ENCODE results near the gene RGL3. TPM values are rescaled to one million over a fixed set of nuclear protein-coding genes. Genes with fewer than 3 reads are reported as not detected.

Gene RGL3
- total and polyA plus RNA-seq, 8 donors, result 22.3 to 170 (median 39.8) TPM

GRCh38 chr19:11420429-11421370, 1.6 kb upstream of the RGL3 start:
- 37 to 39% methylated on average over 44 to 46 of the region's 46 CpGs for WGBS, 2 donors
- peak in 2 of 6 donors; percentile 43 to 67 for DNase-seq
- no peak for ATAC-seq
- Histone ChIP-seq H3K4me3 (peak overlapping the region in 1 of 4 donors; percentile 31), H3K36me3 (no peaks in the 10 kb centered on the region), H3K27ac (no peak overlapping the region), H3K9me3 (no peaks in the 10 kb centered on the region), H3K27me3 (no peaks in the 10 kb centered on the region), H3K4me1 (peaks cover 0 to 6% (median 0%) of the 10 kb centered on the region in 3 donors)
- intact Hi-C loops (cut with DNase I), result no loop called here
- FAIRE-seq, result no peak
- TF ChIP-seq, protein P1, sequence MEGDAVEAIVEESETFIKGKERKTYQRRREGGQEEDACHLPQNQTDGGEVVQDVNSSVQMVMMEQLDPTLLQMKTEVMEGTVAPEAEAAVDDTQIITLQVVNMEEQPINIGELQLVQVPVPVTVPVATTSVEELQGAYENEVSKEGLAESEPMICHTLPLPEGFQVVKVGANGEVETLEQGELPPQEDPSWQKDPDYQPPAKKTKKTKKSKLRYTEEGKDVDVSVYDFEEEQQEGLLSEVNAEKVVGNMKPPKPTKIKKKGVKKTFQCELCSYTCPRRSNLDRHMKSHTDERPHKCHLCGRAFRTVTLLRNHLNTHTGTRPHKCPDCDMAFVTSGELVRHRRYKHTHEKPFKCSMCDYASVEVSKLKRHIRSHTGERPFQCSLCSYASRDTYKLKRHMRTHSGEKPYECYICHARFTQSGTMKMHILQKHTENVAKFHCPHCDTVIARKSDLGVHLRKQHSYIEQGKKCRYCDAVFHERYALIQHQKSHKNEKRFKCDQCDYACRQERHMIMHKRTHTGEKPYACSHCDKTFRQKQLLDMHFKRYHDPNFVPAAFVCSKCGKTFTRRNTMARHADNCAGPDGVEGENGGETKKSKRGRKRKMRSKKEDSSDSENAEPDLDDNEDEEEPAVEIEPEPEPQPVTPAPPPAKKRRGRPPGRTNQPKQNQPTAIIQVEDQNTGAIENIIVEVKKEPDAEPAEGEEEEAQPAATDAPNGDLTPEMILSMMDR (IDR thresholded peaks at IDR 0.05), result no peak

DNA sequence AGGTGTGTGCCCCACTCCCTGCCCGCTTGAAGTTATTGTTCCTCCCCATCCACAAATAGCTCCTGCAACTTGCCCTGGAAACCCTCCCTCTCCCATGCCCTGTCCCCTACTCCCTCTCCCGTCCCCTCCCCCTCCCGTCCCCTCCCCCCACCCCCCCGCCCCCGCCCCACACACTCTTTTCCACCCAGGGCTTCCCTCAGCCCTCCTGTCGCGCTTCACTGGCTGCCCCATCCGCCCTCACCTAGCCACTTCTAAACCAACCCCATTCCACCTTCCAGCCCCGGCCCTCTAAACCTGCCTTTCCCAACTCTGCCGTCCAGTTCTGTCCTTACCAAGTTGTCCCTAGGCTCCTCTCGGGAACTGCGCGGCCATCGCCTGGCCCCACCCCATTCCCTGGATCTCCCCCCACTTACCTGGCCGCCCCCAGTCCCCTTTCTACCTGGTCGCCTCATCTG, 993 bp downstream of the RGL3 start:
- WGBS, 2 donors, result 6 to 10% methylated on average over 9 to 12 of the region's 16 CpGs
- Histone ChIP-seq H3K4me1 (peaks cover 0 to 6% (median 0%) of the 10 kb centered on the region in 3 donors), H3K27me3 (no peaks in the 10 kb centered on the region), H3K27ac (peak overlapping the region in 3 of 4 donors; percentile 76 to 88 (median 77)), H3K9me3 (no peaks in the 10 kb centered on the region), H3K36me3 (no peaks in the 10 kb centered on the region), H3K4me3 (peak overlapping the region; percentile 27 to 76 (median 64))
- peak in 3 of 4 donors; percentile 1 to 5 (median 3) for ATAC-seq
- DNase-seq, result no peak
- TF ChIP-seq, protein P1 (IDR thresholded peaks at IDR 0.05), result no peak
- FAIRE-seq, result no peak
- intact Hi-C loops (cut with DNase I), result no loop called here

- DNase-seq (no peak), ATAC-seq (no peak), FAIRE-seq (no peak)
- no peak overlapping the region for H3K27ac ChIP-seq
- H3K36me3 ChIP-seq, result no peaks in the 10 kb centered on the region
- H3K9me3 ChIP-seq, result no peaks in the 10 kb centered on the region
- H3K27me3 ChIP-seq, result no peaks in the 10 kb centered on the region
- WGBS, 2 donors, result 95% methylated on average over 17 of the region's 17 CpGs
- H3K4me1 ChIP-seq, result peaks cover 0 to 2% (median 0%) of the 10 kb centered on the region in 3 donors
- intact Hi-C loops (cut with DNase I), result no loop called here
- TF ChIP-seq, protein P1 (IDR thresholded peaks at IDR 0.05), result no peak
- H3K4me3 ChIP-seq, result no peak overlapping the region
Measured at GRCh38 chr19:11416346-11417052, 2.6 kb downstream of the RGL3 start.

DNA sequence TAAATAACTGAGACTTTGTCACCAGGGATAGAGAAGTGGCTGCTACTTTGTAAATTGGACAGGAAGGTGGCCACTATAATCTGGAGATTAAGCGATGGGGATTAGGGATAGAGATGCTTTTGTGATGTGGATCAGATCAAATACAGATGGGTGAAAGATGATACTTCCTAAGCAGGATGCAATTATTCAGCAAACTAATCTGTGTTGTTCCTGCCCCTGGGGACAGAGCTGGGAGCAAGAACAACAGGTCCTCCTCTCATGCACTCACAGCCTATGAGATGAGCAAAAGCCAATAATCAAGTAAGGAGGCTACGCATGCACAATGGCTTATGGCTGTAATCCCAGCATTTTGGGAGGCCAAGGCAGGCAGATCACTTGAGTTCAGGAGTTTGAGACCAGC, 4.6 kb downstream of the RGL3 start:
- FAIRE-seq (no peak), DNase-seq (no peak), ATAC-seq (no peak)
- Histone ChIP-seq H3K9me3 (no peaks in the 10 kb centered on the region), H3K4me1 (no peaks in the 10 kb centered on the region), H3K27ac (no peak overlapping the region), H3K4me3 (no peak overlapping the region), H3K27me3 (no peaks in the 10 kb centered on the region), H3K36me3 (no peaks in the 10 kb centered on the region)
- intact Hi-C loops (cut with DNase I), result no loop called here
- TF ChIP-seq, protein P1 (IDR thresholded peaks at IDR 0.05), result no peak
- 95 to 100% methylated on average over 2 of the region's 2 CpGs for WGBS, 2 donors
